Measurements from ENCODE around the gene TYROBP.

DNA sequence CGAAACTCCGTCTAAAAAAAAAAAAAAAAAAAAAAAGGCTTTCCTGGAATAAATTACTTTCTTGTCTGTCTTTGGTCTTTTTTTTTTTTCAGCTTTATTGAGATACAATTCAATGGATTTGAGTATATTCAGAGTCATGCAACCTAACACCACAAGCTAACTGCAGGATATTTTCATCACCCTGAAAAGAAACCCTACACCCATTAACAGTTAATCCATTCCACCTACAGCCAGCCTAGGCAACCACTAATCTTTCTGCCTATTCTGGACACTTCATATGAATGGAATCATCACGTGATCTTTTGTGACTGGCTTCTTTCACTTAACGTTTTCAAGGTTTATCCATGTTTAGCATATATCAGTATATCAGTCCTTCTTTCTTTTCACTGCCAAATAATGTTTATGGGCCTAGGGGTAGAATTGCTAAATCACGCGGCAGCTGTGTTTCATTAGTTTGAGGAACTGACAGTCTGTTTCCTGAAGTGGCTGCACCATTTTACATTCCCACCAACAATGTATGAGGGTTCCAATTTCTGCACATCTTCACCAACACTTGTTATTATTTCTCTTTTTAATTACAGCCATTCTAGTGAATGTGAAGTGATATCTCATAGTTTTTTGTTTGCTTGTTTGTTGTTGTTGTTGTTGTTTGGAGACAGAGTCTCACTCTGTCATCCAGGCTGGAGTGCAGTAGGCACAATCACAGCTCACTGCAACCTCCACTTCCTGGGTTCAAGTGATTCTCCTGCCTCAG is 48.0 kb upstream of the TYROBP start:
- TF ChIP-seq, protein P1, sequence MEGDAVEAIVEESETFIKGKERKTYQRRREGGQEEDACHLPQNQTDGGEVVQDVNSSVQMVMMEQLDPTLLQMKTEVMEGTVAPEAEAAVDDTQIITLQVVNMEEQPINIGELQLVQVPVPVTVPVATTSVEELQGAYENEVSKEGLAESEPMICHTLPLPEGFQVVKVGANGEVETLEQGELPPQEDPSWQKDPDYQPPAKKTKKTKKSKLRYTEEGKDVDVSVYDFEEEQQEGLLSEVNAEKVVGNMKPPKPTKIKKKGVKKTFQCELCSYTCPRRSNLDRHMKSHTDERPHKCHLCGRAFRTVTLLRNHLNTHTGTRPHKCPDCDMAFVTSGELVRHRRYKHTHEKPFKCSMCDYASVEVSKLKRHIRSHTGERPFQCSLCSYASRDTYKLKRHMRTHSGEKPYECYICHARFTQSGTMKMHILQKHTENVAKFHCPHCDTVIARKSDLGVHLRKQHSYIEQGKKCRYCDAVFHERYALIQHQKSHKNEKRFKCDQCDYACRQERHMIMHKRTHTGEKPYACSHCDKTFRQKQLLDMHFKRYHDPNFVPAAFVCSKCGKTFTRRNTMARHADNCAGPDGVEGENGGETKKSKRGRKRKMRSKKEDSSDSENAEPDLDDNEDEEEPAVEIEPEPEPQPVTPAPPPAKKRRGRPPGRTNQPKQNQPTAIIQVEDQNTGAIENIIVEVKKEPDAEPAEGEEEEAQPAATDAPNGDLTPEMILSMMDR (IDR thresholded peaks at IDR 0.05) = no peak
- no peak for TF ChIP-seq POLR2AphosphoS2 (conservative IDR thresholded peaks at IDR 0.05; ENCODE audit: low read length)
